GM12873 (cell line): ENCODE results near the gene TMEM184C.

Experiments
- TF ChIP-seq, protein P1 (sequence below): IDR thresholded peaks from 2 replicates; pipeline ENCODE4 v1.5.1; 2012; ENCODE audit warnings: low read depth, mild to moderate bottlenecking, moderate library complexity, low read length, control low read depth; ENCODE audit not compliant: insufficient read depth; ENCODE audit errors: missing control alignments

TMEM184C gene

DNA sequence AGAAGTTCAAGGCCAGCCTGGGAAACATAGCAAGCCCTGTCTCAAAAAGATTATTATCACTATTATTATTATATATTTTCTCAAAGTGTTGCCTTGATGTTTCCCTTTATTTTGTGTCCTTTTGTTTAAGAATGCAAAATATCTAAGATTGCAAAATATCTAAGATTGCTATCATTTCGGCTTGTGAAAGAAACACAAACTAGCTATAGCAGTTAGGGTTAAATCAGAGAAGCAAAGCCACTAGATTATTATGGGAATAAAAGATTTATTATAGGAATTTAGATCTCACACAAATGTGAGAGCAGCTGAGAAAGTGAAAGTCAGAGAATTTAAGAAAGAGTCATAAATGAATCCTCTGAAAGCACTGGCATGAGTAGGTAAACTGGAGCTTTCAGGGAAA, 18.0 kb upstream of the TMEM184C start:
- TF ChIP-seq, protein P1, sequence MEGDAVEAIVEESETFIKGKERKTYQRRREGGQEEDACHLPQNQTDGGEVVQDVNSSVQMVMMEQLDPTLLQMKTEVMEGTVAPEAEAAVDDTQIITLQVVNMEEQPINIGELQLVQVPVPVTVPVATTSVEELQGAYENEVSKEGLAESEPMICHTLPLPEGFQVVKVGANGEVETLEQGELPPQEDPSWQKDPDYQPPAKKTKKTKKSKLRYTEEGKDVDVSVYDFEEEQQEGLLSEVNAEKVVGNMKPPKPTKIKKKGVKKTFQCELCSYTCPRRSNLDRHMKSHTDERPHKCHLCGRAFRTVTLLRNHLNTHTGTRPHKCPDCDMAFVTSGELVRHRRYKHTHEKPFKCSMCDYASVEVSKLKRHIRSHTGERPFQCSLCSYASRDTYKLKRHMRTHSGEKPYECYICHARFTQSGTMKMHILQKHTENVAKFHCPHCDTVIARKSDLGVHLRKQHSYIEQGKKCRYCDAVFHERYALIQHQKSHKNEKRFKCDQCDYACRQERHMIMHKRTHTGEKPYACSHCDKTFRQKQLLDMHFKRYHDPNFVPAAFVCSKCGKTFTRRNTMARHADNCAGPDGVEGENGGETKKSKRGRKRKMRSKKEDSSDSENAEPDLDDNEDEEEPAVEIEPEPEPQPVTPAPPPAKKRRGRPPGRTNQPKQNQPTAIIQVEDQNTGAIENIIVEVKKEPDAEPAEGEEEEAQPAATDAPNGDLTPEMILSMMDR: no peak

DNA sequence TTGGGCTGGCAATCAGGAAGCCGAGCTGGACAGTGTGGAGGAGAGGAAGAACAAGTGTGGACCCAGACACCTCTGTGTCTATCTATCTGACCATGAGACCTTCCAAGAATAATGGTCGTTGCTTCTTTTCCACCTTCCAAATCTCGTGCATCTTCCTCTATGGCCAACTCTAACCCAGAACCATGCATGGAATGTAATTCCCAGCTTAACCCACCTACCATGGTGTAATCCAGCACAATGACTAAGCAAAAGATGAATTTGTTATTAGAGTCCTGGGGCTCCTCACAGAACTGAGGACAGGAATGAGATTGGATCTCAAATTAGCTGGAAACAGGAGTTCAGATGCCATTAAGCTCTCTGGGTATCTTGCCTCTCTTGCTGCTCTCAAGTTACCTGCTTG, 17.4 kb upstream of the TMEM184C start:
- TF ChIP-seq, protein P1: no peak

DNA sequence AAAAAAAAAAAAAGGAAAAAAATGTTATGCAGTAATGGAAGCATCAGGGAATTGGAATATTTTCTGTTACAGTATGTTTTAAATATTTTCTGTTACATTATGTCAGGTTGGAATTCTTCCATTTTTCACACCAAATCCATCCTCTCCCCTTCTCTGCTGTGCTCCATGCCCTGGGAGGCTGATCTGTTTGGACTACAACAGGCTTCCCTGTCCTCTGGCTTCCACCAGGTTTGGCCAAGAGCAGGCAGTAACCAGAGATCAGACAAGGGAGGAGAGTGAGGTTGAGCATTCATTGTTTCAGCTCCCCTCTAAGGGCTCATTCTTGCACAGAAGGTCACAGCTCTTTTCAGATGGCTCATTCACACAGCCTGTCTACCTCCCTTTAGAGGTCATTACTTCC, 11.7 kb upstream of the TMEM184C start:
- TF ChIP-seq, protein P1: no peak

DNA sequence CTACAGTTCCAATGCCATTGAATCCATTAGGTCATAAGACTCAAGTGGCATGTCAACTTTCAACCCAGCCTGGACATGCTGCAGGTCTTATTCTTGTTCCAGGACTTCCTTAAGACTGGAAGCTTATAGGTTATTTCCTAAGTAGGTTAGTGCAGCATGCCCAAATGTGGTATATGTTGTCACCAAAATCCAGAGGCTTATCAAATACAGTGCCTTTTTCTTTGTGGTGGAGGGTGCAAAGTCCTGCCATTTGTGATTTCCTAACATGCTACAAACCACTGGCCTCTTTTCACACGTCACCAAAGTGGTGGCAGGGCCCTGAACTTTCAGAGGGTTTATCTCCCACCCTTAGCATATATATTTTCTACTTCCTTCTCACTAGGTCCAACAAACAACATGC, 9.7 kb upstream of the TMEM184C start:
- TF ChIP-seq, protein P1: no peak

DNA sequence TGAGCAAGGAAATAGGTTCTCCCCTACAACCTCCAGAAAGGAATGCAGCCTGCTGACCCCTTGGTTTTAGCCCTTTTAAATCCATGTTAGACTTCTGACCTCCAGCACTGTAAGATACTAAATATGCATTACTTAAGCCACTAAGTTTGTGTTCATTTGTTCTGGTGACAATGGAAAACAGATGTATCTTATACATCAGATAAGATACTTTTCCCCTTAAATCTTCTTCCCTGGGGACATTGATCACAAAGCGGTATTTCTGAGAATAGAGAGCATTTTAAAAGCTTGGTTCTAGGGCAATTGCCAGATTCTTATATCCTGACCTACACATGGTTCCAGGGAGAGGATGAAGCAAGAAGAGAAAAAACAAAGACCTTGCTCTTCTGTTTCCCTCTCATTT, 6.5 kb upstream of the TMEM184C start:
- TF ChIP-seq, protein P1: no peak

DNA sequence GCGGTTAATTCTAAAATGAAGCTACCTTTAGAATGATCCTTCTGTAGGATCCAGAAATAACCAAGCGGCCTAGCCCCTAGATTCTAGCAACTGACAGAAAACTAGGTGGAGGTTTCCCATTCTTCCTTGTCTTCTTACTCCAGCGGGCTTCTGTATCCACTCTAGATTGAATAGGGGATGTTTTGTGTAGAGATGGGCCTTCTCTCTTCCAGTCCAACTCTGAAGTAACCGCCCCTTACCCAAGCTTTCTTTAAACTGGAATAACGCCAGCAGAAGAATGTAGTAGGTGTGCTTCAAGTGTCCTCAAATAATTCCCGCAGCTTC, 386 bp upstream of the TMEM184C start:
- TF ChIP-seq, protein P1: no peak

DNA sequence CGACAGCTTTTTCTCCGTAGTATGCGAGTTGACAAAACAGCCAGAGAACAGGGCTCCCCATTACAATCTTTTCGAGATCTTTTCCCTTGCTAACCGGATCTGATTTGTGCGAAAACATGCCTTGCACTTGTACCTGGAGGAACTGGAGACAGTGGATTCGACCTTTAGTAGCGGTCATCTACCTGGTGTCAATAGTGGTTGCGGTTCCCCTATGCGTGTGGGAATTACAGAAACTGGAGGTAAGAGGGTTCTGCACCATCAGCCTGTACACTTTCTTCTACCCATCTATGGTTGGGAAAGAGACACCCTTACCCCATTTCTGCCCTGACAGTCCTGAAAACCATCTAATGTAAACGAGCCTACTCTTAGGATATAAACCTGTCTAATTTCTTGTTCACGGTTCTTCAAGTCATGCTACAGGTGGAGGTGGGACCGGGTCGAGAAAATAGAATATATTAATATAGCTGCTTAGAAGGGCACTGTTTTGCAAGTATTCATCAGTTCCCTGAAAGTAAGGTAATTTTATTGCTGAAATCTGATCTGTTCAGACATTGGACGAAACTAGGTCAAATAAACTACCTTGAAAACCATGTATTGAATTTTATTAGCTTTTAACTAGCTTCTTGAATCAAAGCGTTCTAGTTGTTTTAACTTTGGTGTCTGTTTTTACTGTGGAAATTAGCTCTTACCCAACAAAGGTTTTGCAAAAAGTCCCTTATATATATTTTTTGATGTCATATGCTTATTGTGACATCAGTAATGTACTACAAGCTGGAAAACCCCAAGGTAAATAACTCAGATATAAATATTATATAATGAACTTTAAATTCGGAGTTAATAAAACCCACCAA, 869 bp downstream of the TMEM184C start:
- TF ChIP-seq, protein P1: no peak
